ENCODE data around the gene PRKCE.

Gene PRKCE

GRCh38 chr2:45634223-45634622 lies 17.3 kb upstream of the PRKCE start:
- no peak for DNase-seq

DNA sequence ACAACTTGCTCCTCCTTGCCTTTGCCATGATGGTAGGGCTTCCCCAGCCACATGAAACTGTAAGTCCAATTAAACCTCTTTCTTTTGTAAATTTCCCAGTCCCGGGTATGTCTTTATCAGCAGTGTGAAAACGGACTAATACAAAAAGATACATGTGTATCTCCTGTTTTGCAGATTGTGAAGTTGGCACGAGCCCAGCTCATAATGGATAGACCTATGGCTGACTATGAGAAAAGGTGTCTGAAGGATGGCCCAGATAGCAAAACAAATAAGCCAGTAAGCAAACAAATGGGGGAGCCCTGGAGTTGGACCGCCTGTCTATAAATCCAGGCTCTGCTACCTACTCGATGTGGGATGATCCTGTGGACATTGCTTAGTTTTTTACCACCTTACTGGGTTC lies 15.5 kb upstream of the PRKCE start:
- DNase-seq, result no peak

DNA sequence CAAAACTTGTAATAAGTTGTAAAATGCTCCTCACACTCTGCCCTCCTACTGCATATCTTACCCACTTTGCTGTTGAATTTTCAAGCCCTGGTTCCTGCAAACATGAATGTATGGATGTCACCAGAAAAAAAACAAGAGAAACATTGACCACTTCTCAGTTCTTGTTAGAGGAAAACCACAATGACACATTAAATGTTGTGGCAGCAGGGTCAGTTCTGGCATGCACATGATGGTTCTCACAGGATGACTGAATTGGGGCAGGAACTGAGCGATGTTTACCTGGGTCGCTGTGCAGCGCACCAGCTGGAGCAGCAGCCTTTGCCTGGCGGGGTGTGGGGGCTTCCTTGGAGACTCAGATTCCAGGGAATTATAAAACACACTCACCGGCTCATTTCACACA lies 14.0 kb upstream of the PRKCE start:
- no peak for DNase-seq

DNA sequence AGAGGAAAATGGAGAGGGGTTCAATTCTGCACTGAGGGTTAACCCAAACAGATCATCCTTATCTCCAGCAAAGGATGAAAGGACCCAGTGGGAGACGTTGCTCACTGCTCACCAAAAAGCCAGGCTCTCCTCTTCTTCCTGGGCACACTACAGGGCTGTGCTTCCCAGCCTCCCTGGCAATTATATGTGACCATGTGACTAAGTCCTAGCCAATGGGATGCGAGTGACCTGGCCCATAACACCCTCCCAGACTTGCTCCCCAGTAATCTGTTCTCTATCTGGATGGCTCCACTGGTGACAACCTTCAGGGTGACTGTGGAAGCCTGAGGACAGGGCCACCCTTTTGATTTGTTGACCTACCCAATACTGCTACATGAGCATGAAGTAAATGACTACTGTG lies 10.9 kb upstream of the PRKCE start:
- DNase-seq, result no peak

DNA sequence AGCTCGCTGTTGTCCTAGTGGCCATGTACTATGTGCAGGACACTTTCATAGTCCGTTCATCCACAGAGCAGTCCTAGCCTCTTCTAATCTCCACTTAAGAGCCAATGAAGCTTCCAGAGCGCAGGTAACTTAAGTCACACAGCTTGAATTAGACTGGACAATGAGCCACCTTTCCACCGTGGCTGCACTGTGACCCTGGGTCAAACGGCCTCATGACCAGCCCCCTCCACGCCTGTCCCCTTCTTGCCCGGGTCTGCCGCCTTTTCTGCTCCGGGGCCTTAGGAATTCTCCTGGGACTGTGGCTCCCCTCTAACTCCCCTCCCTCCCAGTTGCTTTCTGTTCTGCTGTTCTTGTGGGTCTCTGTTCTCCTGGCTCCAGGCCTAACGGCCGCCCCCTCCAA lies 8.4 kb upstream of the PRKCE start:
- DNase-seq, result no peak

DNA sequence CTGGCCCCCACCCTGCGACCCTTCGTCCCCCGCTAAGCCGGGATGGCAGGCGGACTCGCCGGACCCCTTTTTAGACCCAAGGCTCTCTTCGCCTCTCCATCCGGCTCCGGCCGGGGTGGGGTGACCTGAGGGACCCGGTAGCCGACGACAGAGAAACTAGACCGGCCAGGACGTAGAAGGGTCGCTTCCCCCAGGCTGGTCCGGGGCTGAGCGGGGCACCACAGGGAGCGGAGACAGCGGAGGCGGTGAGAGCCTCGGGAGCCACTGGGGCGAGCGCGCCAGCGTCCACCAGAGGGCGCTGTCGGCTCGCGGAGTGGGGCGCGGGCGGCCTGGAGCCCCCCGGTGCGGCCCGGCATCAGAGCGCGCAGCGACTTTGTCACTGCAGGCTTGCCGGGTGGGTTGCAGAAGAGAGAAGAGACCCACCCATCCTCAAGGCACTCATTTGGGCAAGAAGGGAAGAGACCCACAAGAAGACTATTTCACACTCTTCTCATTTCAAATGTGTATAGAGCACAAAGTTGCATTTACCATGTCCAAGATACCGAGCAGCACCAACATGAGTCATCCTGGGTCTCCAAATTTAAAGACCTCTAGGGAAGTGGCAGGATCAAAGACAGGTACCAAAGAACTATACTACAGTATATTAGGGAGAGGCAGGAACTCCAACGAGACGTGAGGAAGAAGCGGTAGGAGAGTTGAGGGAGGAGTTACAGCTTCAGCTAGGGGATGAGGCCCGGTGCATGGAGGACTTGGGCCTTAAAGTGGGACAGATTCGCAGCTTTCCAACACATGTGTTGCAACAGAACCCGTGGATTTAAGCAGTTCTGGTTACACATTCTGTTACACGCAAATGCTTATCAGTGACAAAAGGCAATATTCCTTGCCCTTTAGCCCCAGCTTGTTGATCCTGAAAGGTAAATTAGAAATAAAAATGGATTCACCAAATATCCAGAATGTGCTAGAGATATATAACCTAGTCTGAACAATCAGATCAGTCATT lies 7.6 kb upstream of the PRKCE start:
- peak; percentile 47 to 65 (median 58) for DNase-seq

DNA sequence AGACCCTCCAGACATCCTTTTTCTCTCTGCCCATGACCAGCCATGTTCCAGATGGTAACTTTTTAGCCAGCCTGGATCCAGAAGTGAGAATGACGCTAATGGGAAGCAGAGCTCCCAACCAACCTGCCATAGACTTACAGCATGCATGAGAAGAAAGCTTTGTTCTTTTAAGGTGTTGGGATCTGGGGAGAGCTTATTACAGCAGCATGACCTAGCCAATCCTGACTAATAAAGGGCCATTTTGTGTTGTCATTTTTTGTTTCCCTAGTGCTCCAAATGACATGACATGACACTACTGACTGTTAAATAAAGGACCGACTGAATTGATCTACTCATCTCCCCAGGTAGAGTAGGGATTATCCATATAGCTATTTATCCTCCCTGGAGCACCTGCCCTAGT lies 5.2 kb upstream of the PRKCE start:
- no peak for DNase-seq

- no peak for DNase-seq
Measured at GRCh38 chr2:45647356-45647755, 4.1 kb upstream of the PRKCE start.

GRCh38 chr2:45647986-45648520 lies 3.4 kb upstream of the PRKCE start:
- DNase-seq, result no peak

DNA sequence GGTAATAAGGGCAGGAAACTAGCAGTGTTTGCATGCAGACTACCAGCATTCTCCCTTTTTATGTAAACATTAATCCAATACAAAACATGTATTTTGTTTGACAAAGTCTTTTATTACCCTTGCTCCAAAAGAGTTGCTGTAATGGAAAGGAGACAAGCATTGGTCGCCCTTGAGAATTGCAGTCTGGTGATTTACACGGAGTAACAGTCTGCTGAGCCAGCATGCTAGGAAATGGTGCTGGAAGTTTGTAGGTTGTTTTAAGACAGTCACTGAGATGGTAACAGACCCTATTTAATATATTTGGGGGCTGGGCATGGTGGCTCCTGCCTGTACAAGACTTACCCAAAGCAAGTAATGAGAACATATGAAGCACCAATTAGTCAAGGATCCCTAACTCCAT lies 2.8 kb upstream of the PRKCE start:
- DNase-seq, result no peak

GRCh38 chr2:45649462-45649857 lies 2.0 kb upstream of the PRKCE start:
- no peak for DNase-seq

GRCh38 chr2:45649858-45650811 lies 1.3 kb upstream of the PRKCE start:
- peak; percentile 24 to 39 (median 34) for DNase-seq

GRCh38 chr2:45650851-45651414 lies 542 bp upstream of the PRKCE start:
- peak; percentile 73 to 85 (median 78) for DNase-seq

DNA sequence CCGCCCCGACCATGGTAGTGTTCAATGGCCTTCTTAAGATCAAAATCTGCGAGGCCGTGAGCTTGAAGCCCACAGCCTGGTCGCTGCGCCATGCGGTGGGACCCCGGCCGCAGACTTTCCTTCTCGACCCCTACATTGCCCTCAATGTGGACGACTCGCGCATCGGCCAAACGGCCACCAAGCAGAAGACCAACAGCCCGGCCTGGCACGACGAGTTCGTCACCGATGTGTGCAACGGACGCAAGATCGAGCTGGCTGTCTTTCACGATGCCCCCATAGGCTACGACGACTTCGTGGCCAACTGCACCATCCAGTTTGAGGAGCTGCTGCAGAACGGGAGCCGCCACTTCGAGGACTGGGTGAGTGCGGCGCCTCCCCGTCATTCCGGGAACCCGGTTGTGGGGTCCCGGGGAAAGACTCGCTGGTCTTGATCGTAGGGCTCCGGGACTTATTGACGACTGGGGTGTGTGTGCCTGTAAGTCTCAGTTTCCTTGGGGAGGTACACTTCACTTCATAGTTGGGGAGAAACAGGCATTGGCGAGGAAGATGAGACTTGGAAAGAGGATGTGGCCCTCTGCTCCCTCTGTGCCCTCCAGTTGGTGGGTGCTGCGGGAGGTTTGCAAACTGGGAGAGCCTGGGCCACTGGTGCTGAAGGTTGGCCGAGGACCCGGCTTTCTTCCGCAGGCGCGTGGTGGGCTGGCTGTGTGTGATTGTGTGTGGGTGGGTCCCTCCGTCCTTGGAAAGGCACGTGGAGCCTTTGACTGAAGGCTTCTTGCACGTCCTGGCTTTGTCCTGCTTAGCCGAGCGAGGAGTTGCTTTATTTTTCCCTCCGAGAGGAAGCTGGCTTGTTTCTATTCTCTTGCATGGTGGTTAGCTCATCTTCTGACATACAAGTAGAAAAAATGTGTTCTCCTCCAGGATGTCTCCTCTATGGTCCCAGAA lies 886 bp downstream of the PRKCE start:
- no peak for DNase-seq

DNA sequence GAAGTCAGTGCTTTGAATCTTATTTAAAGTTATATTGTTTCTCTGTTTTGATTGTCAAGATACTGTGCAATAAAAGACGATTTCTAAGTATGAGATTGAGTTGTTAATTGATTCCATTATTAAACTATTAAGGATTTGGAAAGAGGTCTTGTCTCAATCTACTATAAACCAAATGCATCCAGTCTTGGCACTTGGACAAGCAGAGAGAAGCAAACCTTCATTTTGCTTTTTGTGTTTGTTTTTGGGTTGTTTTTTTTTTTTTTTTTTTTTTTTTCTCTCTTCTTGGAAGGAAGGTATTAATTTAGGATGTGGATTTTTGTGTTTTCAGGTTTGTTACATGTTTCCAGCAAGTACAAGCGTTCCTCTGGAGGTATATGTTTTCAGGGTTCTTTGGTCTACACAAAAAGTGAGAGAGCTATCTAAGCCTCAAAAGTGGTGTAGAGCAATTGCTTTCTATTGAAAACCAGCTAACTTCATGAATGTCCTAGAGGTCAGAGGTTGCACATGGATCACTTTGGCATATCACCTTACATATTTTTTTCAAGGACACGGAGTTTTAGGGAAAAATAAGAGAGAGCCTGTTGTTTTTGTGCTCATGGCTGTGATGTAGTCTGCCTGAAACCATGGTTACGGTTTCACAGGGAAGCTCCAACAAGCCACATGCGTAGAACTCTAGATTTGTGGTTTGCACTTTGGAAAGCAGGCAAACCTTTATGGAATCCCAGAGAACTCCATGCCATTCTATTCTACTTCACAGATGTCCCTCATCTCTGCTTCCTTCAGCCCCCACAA lies 1.8 kb downstream of the PRKCE start:
- no peak for DNase-seq

GRCh38 chr2:45654250-45654649 lies 2.8 kb downstream of the PRKCE start:
- no peak for DNase-seq

GRCh38 chr2:45661828-45662227 lies 10.4 kb downstream of the PRKCE start:
- DNase-seq, result no peak

GRCh38 chr2:45664635-45665261 lies 13.3 kb downstream of the PRKCE start:
- DNase-seq, result no peak

GRCh38 chr2:45668509-45668908 lies 17.0 kb downstream of the PRKCE start:
- no peak for DNase-seq

DNA sequence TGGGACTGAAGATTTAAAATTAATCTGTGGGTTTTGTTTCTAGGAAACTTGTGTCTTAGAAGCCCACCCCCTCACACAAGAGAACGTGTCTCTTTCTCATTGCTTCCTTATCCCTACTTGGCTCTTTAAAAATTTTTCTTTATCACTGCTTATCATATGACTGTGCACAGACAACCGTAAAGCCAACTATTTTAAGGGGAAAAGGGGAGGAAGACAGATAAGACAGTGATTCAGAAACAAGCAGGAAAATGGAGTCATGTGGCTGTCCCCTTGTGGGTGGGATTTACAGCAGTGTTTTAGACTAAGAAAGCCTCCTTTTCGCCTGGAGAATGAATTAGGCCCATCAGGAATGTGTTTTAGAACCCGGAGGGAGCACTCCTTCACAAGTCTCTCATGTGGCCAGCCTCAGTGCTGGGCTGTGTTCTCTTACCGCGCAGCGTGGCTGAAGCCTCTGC lies 17.6 kb downstream of the PRKCE start:
- no peak for DNase-seq
